ENCODE results near the gene BORCS8.
A peak's percentile ranks its signal among the peaks of the same experiment; 100 is the strongest.

The BORCS8 gene

DNA sequence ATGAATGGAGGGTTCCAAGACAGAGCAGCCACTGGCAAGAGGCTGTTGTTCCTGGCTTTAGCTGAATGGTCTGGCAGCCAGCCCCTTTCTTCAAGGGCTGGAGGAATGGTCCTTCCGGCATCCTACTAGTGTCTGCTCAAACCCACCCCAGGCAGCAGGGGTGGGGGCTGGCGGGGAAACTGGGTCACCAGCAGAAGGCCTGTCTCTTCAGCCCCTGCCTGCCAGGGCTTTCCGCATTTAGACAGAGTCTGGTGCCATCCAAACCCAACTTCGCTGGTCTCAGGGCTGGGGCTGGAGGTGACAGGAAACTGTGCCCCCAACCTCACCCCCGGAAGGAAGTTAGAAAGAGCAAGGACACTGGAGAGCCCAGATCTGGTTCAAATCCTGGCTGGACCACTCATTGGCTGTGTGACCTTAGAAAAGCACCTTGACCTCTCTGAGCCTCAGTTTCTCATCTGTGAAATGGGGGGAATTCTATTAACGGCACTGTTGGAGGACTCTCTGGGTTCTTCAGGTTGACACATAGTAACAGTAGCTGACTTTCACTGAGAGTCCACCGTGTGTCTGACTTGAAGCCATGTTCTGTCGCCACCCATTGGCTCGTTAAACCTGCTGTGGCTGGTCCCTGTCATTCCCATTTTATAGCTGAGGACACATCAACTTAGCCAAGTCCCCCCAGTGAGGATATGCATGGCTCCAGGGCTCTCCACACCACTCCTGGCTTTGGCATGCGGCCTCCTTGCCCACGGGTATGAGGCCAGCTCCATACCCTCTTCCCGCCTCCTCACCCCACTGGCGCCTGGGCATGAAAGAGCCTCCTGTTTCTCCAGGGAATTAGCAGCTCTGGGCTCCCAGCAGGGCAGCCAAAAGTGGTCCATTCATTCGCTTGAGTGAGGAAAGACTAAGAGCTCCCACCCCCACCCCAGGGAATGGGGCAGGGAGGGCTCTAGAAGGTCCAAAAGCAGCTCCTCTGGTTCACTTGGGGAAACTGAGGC lies 13.8 kb upstream of the BORCS8 start:
- TF ChIP-seq, protein P1, sequence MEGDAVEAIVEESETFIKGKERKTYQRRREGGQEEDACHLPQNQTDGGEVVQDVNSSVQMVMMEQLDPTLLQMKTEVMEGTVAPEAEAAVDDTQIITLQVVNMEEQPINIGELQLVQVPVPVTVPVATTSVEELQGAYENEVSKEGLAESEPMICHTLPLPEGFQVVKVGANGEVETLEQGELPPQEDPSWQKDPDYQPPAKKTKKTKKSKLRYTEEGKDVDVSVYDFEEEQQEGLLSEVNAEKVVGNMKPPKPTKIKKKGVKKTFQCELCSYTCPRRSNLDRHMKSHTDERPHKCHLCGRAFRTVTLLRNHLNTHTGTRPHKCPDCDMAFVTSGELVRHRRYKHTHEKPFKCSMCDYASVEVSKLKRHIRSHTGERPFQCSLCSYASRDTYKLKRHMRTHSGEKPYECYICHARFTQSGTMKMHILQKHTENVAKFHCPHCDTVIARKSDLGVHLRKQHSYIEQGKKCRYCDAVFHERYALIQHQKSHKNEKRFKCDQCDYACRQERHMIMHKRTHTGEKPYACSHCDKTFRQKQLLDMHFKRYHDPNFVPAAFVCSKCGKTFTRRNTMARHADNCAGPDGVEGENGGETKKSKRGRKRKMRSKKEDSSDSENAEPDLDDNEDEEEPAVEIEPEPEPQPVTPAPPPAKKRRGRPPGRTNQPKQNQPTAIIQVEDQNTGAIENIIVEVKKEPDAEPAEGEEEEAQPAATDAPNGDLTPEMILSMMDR (conservative IDR thresholded peaks at IDR 0.05), result no peak
- H3K27ac ChIP-seq, result no peak overlapping the region

DNA sequence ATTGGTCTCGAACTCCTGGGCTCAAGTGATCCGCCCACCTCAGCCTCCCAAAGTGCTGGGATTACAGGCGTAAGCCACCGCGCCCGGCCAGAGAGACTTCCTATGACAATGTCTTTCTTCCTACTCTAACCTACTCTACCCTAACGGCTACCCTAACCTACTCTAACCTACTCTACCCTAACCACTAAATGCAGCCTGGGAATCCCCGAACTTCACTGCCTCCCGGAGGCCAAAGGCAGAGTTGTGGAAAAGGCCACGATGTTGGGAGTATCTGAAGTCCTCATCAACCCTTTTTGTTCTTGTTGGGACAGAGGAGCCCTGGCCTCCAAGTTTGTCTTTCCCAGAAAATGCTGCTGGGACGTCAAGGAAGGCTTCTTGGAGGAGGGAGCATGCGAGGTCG lies 12.2 kb upstream of the BORCS8 start:
- H3K27ac ChIP-seq, result no peak overlapping the region
- TF ChIP-seq ZFX (IDR thresholded peaks at IDR 0.05), result no peak
- TF ChIP-seq, protein P1 (conservative IDR thresholded peaks at IDR 0.05), result no peak

DNA sequence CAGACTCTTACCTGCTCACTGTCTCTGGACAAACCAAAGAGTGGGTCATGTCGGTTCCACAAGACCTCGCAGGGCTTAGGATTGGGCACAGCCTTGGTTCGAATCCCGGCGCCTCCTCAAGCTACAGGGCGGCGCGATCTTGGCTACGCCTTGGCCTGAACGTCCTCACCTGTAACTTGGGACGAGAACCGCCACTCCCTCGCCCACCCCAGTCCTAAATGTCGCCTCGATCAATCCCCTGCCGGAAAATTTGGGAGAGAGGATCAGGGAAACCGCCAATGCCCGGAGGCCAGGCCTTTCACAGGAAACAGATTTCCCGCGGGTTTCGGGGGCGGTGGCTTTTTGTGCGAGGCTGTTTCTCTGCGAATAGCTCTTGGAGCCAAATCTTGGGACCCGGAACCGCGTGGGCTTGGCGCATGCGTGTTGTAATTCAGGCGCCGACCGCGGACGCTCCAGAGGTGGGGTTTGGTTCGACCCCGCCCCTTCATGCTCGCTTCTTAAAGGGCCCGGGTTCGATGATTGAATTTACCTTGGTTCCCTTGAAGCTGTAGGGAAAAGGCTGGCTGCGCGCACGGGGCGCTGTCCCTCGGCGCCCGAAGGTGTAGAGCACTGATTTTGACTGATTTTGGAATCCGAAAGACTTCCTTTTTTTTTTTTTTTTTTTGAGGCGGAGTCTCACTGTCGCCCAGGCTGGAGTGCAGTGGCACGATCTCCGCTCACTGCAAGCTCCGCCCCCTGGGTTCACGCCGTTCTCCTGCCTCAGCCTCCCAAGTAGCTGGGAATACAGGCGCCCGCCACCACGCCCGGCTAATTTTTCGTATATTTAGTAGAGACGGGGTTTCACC lies 11.3 kb upstream of the BORCS8 start, which contains the start of gene NR2C2AP:
Gene NR2C2AP, minus strand, starts transcription at position 403 of the 845 bp plus-strand sequence. Its CDS starts 354 bp downstream, at position 49.
- TF ChIP-seq ZFX (IDR thresholded peaks at IDR 0.05), result peak; percentile 53; the same call in 1 of the 2 replicates
- TF ChIP-seq, protein P1 (conservative IDR thresholded peaks at IDR 0.05), result no peak
- H3K27ac ChIP-seq, result peak within 1 kb of the TSS; percentile 87

DNA sequence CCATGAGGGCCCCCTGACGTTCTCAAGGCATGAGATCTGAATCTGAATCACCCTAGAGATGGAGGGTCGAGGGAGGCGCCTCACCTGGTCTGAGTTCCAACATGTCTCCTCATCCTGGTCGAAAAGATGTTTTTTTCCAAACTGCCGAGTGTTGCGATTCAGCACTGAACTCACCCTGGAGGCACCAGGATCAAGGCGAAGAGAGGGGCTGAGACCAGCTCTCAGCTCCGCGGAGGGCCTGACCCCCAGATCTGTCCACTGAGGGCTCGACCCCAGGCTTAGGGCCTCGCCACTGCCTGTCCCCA lies 10.7 kb upstream of the BORCS8 start:
- H3K27ac ChIP-seq, result peak overlapping the region; percentile 87
- no peak for TF ChIP-seq ZFX (IDR thresholded peaks at IDR 0.05)
- TF ChIP-seq, protein P1 (conservative IDR thresholded peaks at IDR 0.05), result no peak

DNA sequence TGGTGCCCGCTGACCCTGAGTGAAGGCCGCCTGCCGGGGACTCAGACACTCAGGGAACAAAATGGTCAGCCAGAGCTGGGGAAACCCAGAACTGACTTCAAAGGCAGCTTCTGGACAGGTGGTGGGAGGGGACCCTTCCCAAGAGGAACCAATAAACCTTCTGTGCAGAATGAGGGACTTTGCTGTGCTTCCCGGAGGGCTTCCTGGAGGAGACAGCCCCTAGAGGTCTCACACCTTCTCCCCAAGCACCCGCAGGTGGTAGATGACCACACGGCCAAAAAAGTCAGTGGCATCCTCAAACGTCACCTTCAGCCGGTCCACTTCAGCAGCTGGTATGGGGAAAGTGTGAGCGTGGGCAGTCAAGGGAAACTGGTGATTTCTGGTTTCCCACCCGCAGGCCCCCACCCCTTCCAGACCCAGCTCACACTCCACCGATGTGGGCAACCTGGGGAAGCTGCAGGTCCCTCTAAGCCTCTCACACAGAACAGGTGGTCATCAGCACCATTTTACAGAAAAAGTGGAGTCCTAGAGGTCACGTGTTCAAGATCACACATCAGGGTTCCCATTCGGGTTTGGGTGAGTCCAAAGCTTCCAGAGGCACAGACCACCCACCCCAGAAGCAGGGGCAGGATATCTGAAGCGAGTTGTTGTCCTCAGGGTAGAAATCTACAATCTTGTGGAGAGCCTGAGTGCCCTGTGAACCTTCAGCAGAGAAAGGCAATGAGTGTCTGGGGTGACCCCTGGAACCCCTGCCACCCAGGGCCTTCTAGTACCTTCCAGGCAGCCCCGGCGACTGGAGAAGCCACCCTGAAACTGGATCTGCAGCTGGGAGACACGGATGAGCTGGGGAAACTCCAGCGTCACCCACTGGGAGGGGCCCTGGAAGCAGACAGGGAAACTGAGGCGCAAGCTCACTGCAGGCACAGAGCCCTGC lies 10.0 kb upstream of the BORCS8 start:
- H3K27ac ChIP-seq, result peak overlapping the region; percentile 87
- no peak for TF ChIP-seq ZFX (IDR thresholded peaks at IDR 0.05)
- TF ChIP-seq, protein P1 (conservative IDR thresholded peaks at IDR 0.05), result no peak

DNA sequence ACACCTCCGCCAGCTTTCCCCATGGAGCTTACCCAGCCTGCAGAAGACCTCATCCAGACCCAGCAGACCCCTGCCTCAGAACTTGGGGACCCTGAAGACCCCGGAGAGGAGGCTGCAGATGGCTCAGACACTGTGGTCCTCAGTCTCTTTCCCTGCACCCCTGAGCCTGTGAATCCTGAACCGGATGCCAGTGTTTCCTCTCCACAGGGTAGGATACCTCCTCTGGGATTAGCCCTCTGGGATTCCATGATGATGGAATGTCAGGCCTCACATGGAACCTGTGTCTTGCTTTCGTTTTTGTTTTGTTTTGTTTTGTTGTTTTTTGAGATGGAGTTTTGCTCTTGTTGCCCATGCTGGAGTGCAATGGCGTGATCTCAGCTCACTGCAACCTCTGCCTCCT lies 2.0 kb upstream of the BORCS8 start:
- TF ChIP-seq, protein P1 (conservative IDR thresholded peaks at IDR 0.05), result no peak
- no peak for TF ChIP-seq ZFX (IDR thresholded peaks at IDR 0.05)
- no peak overlapping the region; the same call in 1 of the 2 replicates for H3K27ac ChIP-seq

All from C4-2B (cell line).